ENCODE data around the gene B3GNT8. TPM values are rescaled to one million over a fixed set of nuclear protein-coding genes. Genes with fewer than 3 reads are reported as not detected.
A peak's percentile ranks its signal among the peaks of the same experiment; 100 is the strongest.
"Not testable (repeated sequence)": the region's sequence is repeated elsewhere in the genome, so short reads cannot be mapped to it uniquely, and the experiment has no call there.

Gene B3GNT8
- total RNA-seq, 2 experiments from 2014 or later: 4.3 to 5.4 TPM

- H3K27ac Mint-ChIP-seq: no peak overlapping the region
- H3K36me3 Mint-ChIP-seq (ENCODE audit: low read depth): peaks cover 11% of the 10 kb centered on the region
- ChIA-PET POLR2A (no interaction called here), CTCF (no interaction called here)
- DNase-seq: no peak
- H3K9me3 Mint-ChIP-seq: no peaks in the 10 kb centered on the region
- peaks cover 21% of the 10 kb centered on the region for H3K4me1 Mint-ChIP-seq
- H3K27me3 Mint-ChIP-seq: no peaks in the 10 kb centered on the region
- no peak overlapping the region for H3K4me3 Mint-ChIP-seq
Measured at GRCh38 chr19:41392775-41393174, 34.4 kb downstream of the B3GNT8 start.

- ChIA-PET CTCF (no interaction called here), POLR2A (no interaction called here)
- Mint-ChIP-seq H3K27me3 (no peaks in the 10 kb centered on the region), H3K27ac (no peak overlapping the region), H3K4me3 (no peak overlapping the region), H3K9me3 (no peaks in the 10 kb centered on the region), H3K4me1 (peaks cover 14% of the 10 kb centered on the region), H3K36me3 (ENCODE audit: low read depth) (peaks cover 11% of the 10 kb centered on the region)
- no peak for DNase-seq
Measured at GRCh38 chr19:41391618-41392017, 35.6 kb downstream of the B3GNT8 start.

- Mint-ChIP-seq H3K36me3 (ENCODE audit: low read depth) (peaks cover 11% of the 10 kb centered on the region), H3K27ac (no peak overlapping the region), H3K4me1 (no peaks in the 10 kb centered on the region), H3K4me3 (no peak overlapping the region), H3K27me3 (no peaks in the 10 kb centered on the region), H3K9me3 (no peaks in the 10 kb centered on the region)
- DNase-seq: no peak
- POLR2A ChIA-PET: interaction anchor here (0.8 kb wide), 1 partner anchor 9 kb away, joined by 3 read pairs; no protein-coding TSS in a partner anchor
- CTCF ChIA-PET: no interaction called here
Measured at GRCh38 chr19:41386442-41386841, 40.7 kb downstream of the B3GNT8 start.

- Mint-ChIP-seq H3K4me3 (no peak overlapping the region), H3K4me1 (no peaks in the 10 kb centered on the region), H3K36me3 (ENCODE audit: low read depth) (peaks cover 3% of the 10 kb centered on the region), H3K27me3 (no peaks in the 10 kb centered on the region), H3K9me3 (no peaks in the 10 kb centered on the region), H3K27ac (no peak overlapping the region)
- POLR2A ChIA-PET: interaction anchor here (1.2 kb wide), 1 partner anchor 120 kb away, joined by 3 read pairs; no protein-coding TSS in a partner anchor
- no peak for DNase-seq
- CTCF ChIA-PET: interaction anchor here (1.5 kb wide), 1 partner anchor 19 kb away, joined by 7 read pairs; no protein-coding TSS in a partner anchor
Measured at GRCh38 chr19:41384351-41384750, 42.8 kb downstream of the B3GNT8 start.

- CTCF ChIA-PET: interaction anchor here (1.1 kb wide), 2 partner anchors 17 to 18 kb away, joined by 4 to 5 read pairs; partner anchors contain the start of gene B9D2
- not testable (repeated sequence) for H3K27ac Mint-ChIP-seq; H3K4me3 Mint-ChIP-seq; H3K27me3 Mint-ChIP-seq; H3K9me3 Mint-ChIP-seq; H3K4me1 Mint-ChIP-seq; H3K36me3 Mint-ChIP-seq (ENCODE audit: low read depth); DNase-seq
- POLR2A ChIA-PET: interaction anchor here (1.4 kb wide), 1 partner anchor 17 kb away, joined by 4 read pairs; no protein-coding TSS in a partner anchor
Measured at GRCh38 chr19:41381536-41381935, 45.6 kb downstream of the B3GNT8 start.

GRCh38 chr19:41377977-41378709, 49.0 kb downstream of the B3GNT8 start:
- H3K9me3 Mint-ChIP-seq: no peaks in the 10 kb centered on the region
- ChIA-PET CTCF (no interaction called here), POLR2A (interaction anchor here (1.7 kb wide), 1 partner anchor 14 kb away, joined by 4 read pairs; the partner anchor contains the start of gene B9D2)
- H3K27ac Mint-ChIP-seq: no peak overlapping the region
- H3K4me1 Mint-ChIP-seq: peaks cover 14% of the 10 kb centered on the region
- no peak for DNase-seq
- H3K36me3 Mint-ChIP-seq (ENCODE audit: low read depth): peaks cover 3% of the 10 kb centered on the region
- no peak overlapping the region for H3K4me3 Mint-ChIP-seq
- no peaks in the 10 kb centered on the region for H3K27me3 Mint-ChIP-seq

- ChIA-PET CTCF (interaction anchor here (0.7 kb wide), 1 partner anchor 17 kb away, joined by 3 read pairs; no protein-coding TSS in a partner anchor), POLR2A (interaction anchor here (1.7 kb wide), 1 partner anchor 13 kb away, joined by 4 read pairs; the partner anchor contains the start of gene B9D2)
- no peak for DNase-seq
- H3K4me1 Mint-ChIP-seq: peaks cover 14% of the 10 kb centered on the region
- H3K9me3 Mint-ChIP-seq: no peaks in the 10 kb centered on the region
- H3K27me3 Mint-ChIP-seq: no peaks in the 10 kb centered on the region
- no peaks in the 10 kb centered on the region for H3K36me3 Mint-ChIP-seq (ENCODE audit: low read depth)
- peak overlapping the region; percentile 62 for H3K4me3 Mint-ChIP-seq
- H3K27ac Mint-ChIP-seq: no peak overlapping the region
Measured at GRCh38 chr19:41376998-41377365, 50.2 kb downstream of the B3GNT8 start.

GRCh38 chr19:41376241-41376997, 50.8 kb downstream of the B3GNT8 start, which contains the start of gene TMEM91:
TSS of gene TMEM91 (plus strand) at chr19:41376533. CDS start at chr19:41378310, 1,777 bp downstream.
- DNase-seq: no peak
- Mint-ChIP-seq H3K4me1 (peaks cover 15% of the 10 kb centered on the region), H3K9me3 (no peaks in the 10 kb centered on the region), H3K36me3 (ENCODE audit: low read depth) (no peaks in the 10 kb centered on the region), H3K4me3 (peak within 1 kb of the TSS; percentile 62), H3K27me3 (no peaks in the 10 kb centered on the region), H3K27ac (no peak within 1 kb of the TSS)
- ChIA-PET CTCF (interaction anchor here (0.7 kb wide), 1 partner anchor 18 kb away, joined by 3 read pairs; no protein-coding TSS in a partner anchor), POLR2A (interaction anchor here (1.4 to 1.7 kb wide), 2 partner anchors 13 to 20 kb away, joined by 4 read pairs; partner anchors contain the start of gene B9D2)

Other genes starting within 250 kb of the B3GNT8 start
- gene CYP2S1, start 234.2 kb downstream of the B3GNT8 start, total RNA-seq: 1 to 10 TPM in 1 of 2 experiments, under 1 TPM in 1; 0.68 to 1.6 TPM
- gene AXL, start 208.2 kb downstream of the B3GNT8 start, total RNA-seq: under 1 TPM; 0.55 to 0.60 TPM
- gene HNRNPUL1, start 163.0 kb downstream of the B3GNT8 start, total RNA-seq: 100 to 1,000 TPM; 373 to 398 TPM
- 10 to 100 TPM; 43.0 to 43.4 TPM for gene CCDC97, start 117.2 kb downstream of the B3GNT8 start, total RNA-seq
- gene TGFB1, start 73.5 kb downstream of the B3GNT8 start, total RNA-seq: 100 to 1,000 TPM; 236 to 247 TPM
- 10 to 100 TPM; 10.8 to 11.2 TPM for gene B9D2, start 63.2 kb downstream of the B3GNT8 start, total RNA-seq
- gene TMEM91, start 50.8 kb downstream of the B3GNT8 start, total RNA-seq: 1 to 10 TPM; 8.0 to 9.6 TPM
- 10 to 100 TPM; 18.8 to 25.2 TPM for gene EXOSC5, start 30.0 kb downstream of the B3GNT8 start, total RNA-seq
- 10 to 100 TPM; 17.9 to 27.1 TPM for gene BCKDHA, start 29.6 kb downstream of the B3GNT8 start, total RNA-seq
- gene DMAC2, start 12.5 kb upstream of the B3GNT8 start, total RNA-seq: 10 to 100 TPM; 36.0 to 38.4 TPM
- not detected for gene ERICH4, start 15.8 kb upstream of the B3GNT8 start, total RNA-seq
- 10 to 100 TPM; 77.0 to 77.8 TPM for gene CEACAM21, start 148.8 kb upstream of the B3GNT8 start, total RNA-seq
- not detected for gene CEACAM4, start 199.7 kb upstream of the B3GNT8 start, total RNA-seq